H1 (cell line): Measurements from ENCODE around the gene SOS1. TPM values are rescaled to one million over a fixed set of nuclear protein-coding genes. Genes with fewer than 3 reads are reported as not detected.
A peak's percentile ranks its signal among the peaks of the same experiment; 100 is the strongest.

Experiments used
- CTCF ChIA-PET: fragments of 300-600 bp; sonication (Branson Sonifier 250); formaldehyde crosslinking; loops from one replicate; lab custom pipeline; 2021; ENCODE audit not compliant: partially characterized antibody; lab: Charles Lee
- POLR2A ChIA-PET: fragments of 300-600 bp; sonication (Branson Sonifier 250); formaldehyde crosslinking; loops from one replicate; lab custom pipeline; 2021; ENCODE audit warnings: inconsistent platforms; ENCODE audit not compliant: partially characterized antibody; lab: Charles Lee
- DNase-seq, 2 experiments: peaks; one replicate each; pipeline versions ENCODE4 v3.0.0 to v3.0.0-alpha.2; 2010 to 2022; ENCODE audit warnings: low spot score in 2 of 2, low read depth in 1 of 2, mixed read lengths in 1 of 2
- FAIRE-seq: peaks from 2 replicates; lab custom pipeline; 2011; peaks lifted over from hg19 to GRCh38; lab: Jason Lieb, UNC
- H2AFZ ChIP-seq: 2 replicates; pipeline ENCODE4 v1.8.1; 2012; ENCODE audit warnings: low read length, inconsistent platforms
- H2AK5ac ChIP-seq: 2 replicates; pipeline ENCODE4 v1.6.1; 2013; ENCODE audit warnings: low read depth, low read length
- H2BK120ac ChIP-seq: replicated peaks from 2 replicates; pipeline ENCODE3; 2013; ENCODE audit warnings: low read depth, low read length, inconsistent platforms
- H2BK12ac ChIP-seq: 2 replicates; pipeline ENCODE4 v1.6.1; 2013; ENCODE audit warnings: low read depth, low read length
- H2BK15ac ChIP-seq: 2 replicates; pipeline ENCODE4 v1.6.1; 2013; ENCODE audit warnings: low read length
- H2BK20ac ChIP-seq: 2 replicates; pipeline ENCODE4 v1.6.1; 2013; ENCODE audit warnings: low read length
- H2BK5ac ChIP-seq: 2 replicates; pipeline ENCODE4 v1.6.1; 2013; ENCODE audit warnings: low read depth, low read length
- H3K14ac ChIP-seq: 2 replicates; pipeline ENCODE4 v1.6.1; 2013; ENCODE audit warnings: inconsistent platforms; ENCODE audit not compliant: insufficient read length
- H3K18ac ChIP-seq: 2 replicates; pipeline ENCODE4 v1.6.1; 2013; ENCODE audit warnings: low read length; ENCODE audit errors: extremely low read depth
- H3K23ac ChIP-seq: 2 replicates; pipeline ENCODE4 v1.6.1; 2013; ENCODE audit warnings: inconsistent platforms; ENCODE audit not compliant: insufficient read length
- H3K23me2 ChIP-seq: 2 replicates; pipeline ENCODE4 v1.6.1; 2013; ENCODE audit warnings: low read depth, low read length
- H3K27ac ChIP-seq: 2 replicates; pipeline ENCODE4 v1.6.1; 2011; ENCODE audit warnings: low read depth, low read length, inconsistent platforms
- H3K27me3 ChIP-seq, 4 experiments: replicated peaks in 1 of 4; 1 replicate in 1 of 4; 2 replicates in 3 of 4; pipeline versions ENCODE4 v1.6.1 to v1.8.1; 2011 to 2013; ENCODE audit warnings: low read length in 3 of 4, mild to moderate bottlenecking in 3 of 4, inconsistent platforms in 2 of 4, mixed read lengths in 2 of 4, moderate library complexity in 1 of 4; ENCODE audit not compliant: control insufficient read depth in 3 of 4, insufficient read depth in 3 of 4; ENCODE audit errors: extremely low read depth in 1 of 4
- H3K36me3 ChIP-seq, 4 experiments: 2 replicates each; pipeline versions ENCODE4 v1.6.1 to v1.8.1; 2011 to 2013; ENCODE audit warnings: mild to moderate bottlenecking in 4 of 4, low read length in 3 of 4, moderate library complexity in 2 of 4, control low read depth in 1 of 4, inconsistent platforms in 1 of 4; ENCODE audit not compliant: insufficient read depth in 4 of 4, control insufficient read depth in 2 of 4
- H3K4ac ChIP-seq: replicated peaks from 2 replicates; pipeline ENCODE3; 2013; ENCODE audit warnings: low read length, low read depth, mixed read lengths, inconsistent platforms; ENCODE audit not compliant: insufficient read length
- H3K4me1 ChIP-seq, 4 experiments: replicated peaks in 1 of 4; 1 replicate in 1 of 4; 2 replicates in 3 of 4; pipeline versions ENCODE4 v1.6.1 to v1.8.1; 2011 to 2013; ENCODE audit warnings: low read length in 3 of 4, inconsistent platforms in 2 of 4, mixed read lengths in 1 of 4; ENCODE audit not compliant: insufficient read depth in 4 of 4, control insufficient read depth in 3 of 4
- H3K4me2 ChIP-seq, 2 experiments: 2 replicates each; pipeline versions ENCODE4 v1.6.1 to v1.8.1; 2011 to 2013; ENCODE audit warnings: low read depth in 2 of 2, low read length in 2 of 2, control low read depth in 1 of 2, inconsistent platforms in 1 of 2, mild to moderate bottlenecking in 1 of 2; ENCODE audit not compliant: insufficient read depth in 1 of 2
- H3K4me3 ChIP-seq, 4 experiments: fragments of 200-600, 300-600 bp in 1 of 4; sonication (generic), shearing (Covaris generic), sonication (Bioruptor Twin) in 1 of 4; 2 replicates each; pipeline versions ENCODE4 v1.5.1 to v1.8.1; 2011 to 2016; ENCODE audit warnings: low read length in 4 of 4, low read depth in 3 of 4, control low read depth in 2 of 4, inconsistent platforms in 2 of 4, mild to moderate bottlenecking in 2 of 4, mixed read lengths in 1 of 4, moderate library complexity in 1 of 4; ENCODE audit not compliant: insufficient read depth in 2 of 4; ENCODE audit errors: extremely low read depth in 1 of 4
- H3K56ac ChIP-seq: replicated peaks from 2 replicates; pipeline ENCODE3; 2013; ENCODE audit warnings: low read depth, mild to moderate bottlenecking, mixed read lengths, low read length, inconsistent platforms; ENCODE audit not compliant: insufficient read length
- H3K79me1 ChIP-seq: 2 replicates; pipeline ENCODE4 v1.6.1; 2013; ENCODE audit warnings: low read depth, low read length, control low read depth
- H3K79me2 ChIP-seq, 2 experiments: 2 replicates each; pipeline versions ENCODE4 v1.6.1 to v1.8.1; 2012 to 2013; ENCODE audit warnings: low read length in 2 of 2, mild to moderate bottlenecking in 2 of 2, inconsistent platforms in 1 of 2; ENCODE audit not compliant: insufficient read depth in 2 of 2, control insufficient read depth in 1 of 2
- H3K9ac ChIP-seq, 4 experiments: replicated peaks in 1 of 4; 1 replicate in 1 of 4; 2 replicates in 3 of 4; pipeline versions ENCODE4 v1.6.1 to v1.8.1; 2011 to 2013; ENCODE audit warnings: low read depth in 3 of 4, low read length in 3 of 4, control low read depth in 2 of 4, mild to moderate bottlenecking in 2 of 4, moderate library complexity in 2 of 4, inconsistent platforms in 1 of 4; ENCODE audit errors: extremely low read depth in 1 of 4
- H3K9me3 ChIP-seq, 2 experiments: 2 replicates each; pipeline versions ENCODE4 v1.6.1 to v1.8.1; 2012 to 2013; ENCODE audit warnings: mild to moderate bottlenecking in 2 of 2, moderate library complexity in 2 of 2, control low read depth in 1 of 2, inconsistent platforms in 1 of 2, low read depth in 1 of 2, low read length in 1 of 2, mixed read lengths in 1 of 2; ENCODE audit not compliant: insufficient read depth in 2 of 2
- H4K20me1 ChIP-seq, 2 experiments: replicated peaks in 1 of 2; 2 replicates each; pipeline versions ENCODE3 to v1.8.1; 2011 to 2013; ENCODE audit warnings: inconsistent platforms in 2 of 2, low read length in 2 of 2, mild to moderate bottlenecking in 1 of 2; ENCODE audit not compliant: insufficient read depth in 2 of 2, control insufficient read depth in 1 of 2
- H4K5ac ChIP-seq: 2 replicates; pipeline ENCODE4 v1.6.1; 2013; ENCODE audit warnings: low read length, low read depth, mixed read lengths, inconsistent platforms; ENCODE audit not compliant: insufficient read length
- H4K8ac ChIP-seq: 2 replicates; pipeline ENCODE4 v1.8.0; 2013; ENCODE audit warnings: mild to moderate bottlenecking, moderate library complexity, low read length, inconsistent platforms; ENCODE audit not compliant: insufficient read depth; ENCODE audit errors: extremely low read depth
- H4K91ac ChIP-seq: replicated peaks from 2 replicates; pipeline ENCODE3; 2013; ENCODE audit warnings: low read length, mixed read lengths, inconsistent platforms; ENCODE audit not compliant: insufficient read length
- BRCA1 ChIP-seq: IDR thresholded peaks from 2 replicates; pipeline ENCODE4 v1.6.1; 2012; ENCODE audit warnings: low read depth, low read length, improper control_type of control experiment
- HDAC2 ChIP-seq, 2 experiments: fragments of 300-600 bp in 1 of 2; sonication (generic) in 1 of 2; IDR thresholded peaks; 2 replicates each; pipeline ENCODE4 v1.6.1; 2011 to 2012; ENCODE audit warnings: low read depth in 2 of 2, low read length in 2 of 2, mild to moderate bottlenecking in 2 of 2, moderate library complexity in 2 of 2, borderline replicate concordance in 1 of 2, inconsistent platforms in 1 of 2
- KDM5A ChIP-seq: fragments of 200-600 bp; IDR thresholded peaks from 2 replicates; pipeline ENCODE4 v1.7.1; 2012; ENCODE audit warnings: mild to moderate bottlenecking, low read length, inconsistent platforms, mixed read lengths
- WGBS, 2 experiments: shearing (Covaris generic) in 1 of 2; methylation state at CpG; one replicate each; pipeline versions ENCODE4 v1.1.6 to v1.1.7; 2013 to 2015; ENCODE audit warnings: low lambda C conversion rate in 2 of 2, mixed read lengths in 2 of 2, inconsistent platforms in 1 of 2, low coverage in 1 of 2, missing lambda C conversion rate in 1 of 2; ENCODE audit not compliant: insufficient replicate concordance in 2 of 2, insufficient coverage in 1 of 2, insufficient read length in 1 of 2; ENCODE audit errors: extremely low coverage in 1 of 2, missing lambda C conversion rate in 1 of 2; 5-methylcytosine and 5-hydroxymethylcytosine counted together
- polyA plus RNA-seq, 7 experiments: library from polyadenylated mRNA; depleted of rRNA in 3 of 7; stranded (reverse) in 5 of 7; unstranded in 2 of 7; fragments of >200 nt in 5 of 7; fragments of 200-250 nt in 2 of 7; gene quantifications; 1 replicate in 5 of 7; 2 replicates in 1 of 7; 4 replicates in 1 of 7; pipeline versions ENCODE4 v1.2.1 to v1.2.3, GENCODE V29; 2011 to 2013; ENCODE audit warnings: missing spikeins in 2 of 7, mixed read lengths in 2 of 7
- total RNA-seq: library from RNA; stranded (reverse); fragmentation: NEBNext Ultra II Directional; extraction: Animal tissue kit (Norgen Biotek cat#: 25700); gene quantifications from 2 replicates; pipeline ENCODE4 v1.2.1, GENCODE V29; 2021

Gene SOS1
- total and polyA plus RNA-seq, 2 of the 8 experiments (the other 6 are each of a cell fraction or from before 2014, with no cell fraction given) = 25.7 to 27.0 TPM

DNA sequence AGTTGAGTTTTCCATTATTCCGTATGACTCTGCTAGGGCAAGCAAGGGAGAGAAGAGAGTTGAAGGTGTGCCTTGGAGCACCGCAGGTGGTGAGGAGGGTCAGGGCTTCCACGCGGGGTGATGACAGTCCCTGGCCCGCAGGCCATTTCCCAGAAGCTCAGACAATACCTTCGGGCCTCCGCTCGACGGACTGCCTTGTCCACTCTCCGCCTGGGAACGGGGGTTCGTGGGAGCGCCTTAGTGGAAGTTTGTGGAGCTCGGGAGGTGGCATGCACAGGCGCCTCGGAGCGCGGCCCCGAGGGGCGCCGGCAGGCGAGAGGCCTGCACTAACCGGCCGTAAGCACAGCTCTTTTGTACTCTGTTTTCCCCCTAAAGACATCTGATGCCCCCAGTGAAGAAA, 161.4 kb downstream of the SOS1 start:
- Histone ChIP-seq H4K5ac (no peak overlapping the region), H3K23me2 (no peaks in the 10 kb centered on the region), H3K79me2 (no peaks in the 10 kb centered on the region), H3K56ac (no peak overlapping the region), H2AFZ (peak overlapping the region; percentile 47; the same call in 1 of the 2 replicates), H3K36me3 (no peaks in the 10 kb centered on the region; a peak in 1 of 8 replicates), H2BK5ac (no peak overlapping the region)
- TF ChIP-seq BRCA1 (no peak), HDAC2 (IDR thresholded peaks at IDR 0.05; ENCODE audit: borderline replicate concordance in 1 of 2, low read depth in 2 of 2, low read length in 2 of 2) (no peak), KDM5A (no peak)
- TF ChIP-seq, all 59 proteins: peak for 0
- H2BK12ac ChIP-seq = no peak overlapping the region
- FAIRE-seq = no peak
- H2BK120ac ChIP-seq = no peak overlapping the region
- no peak overlapping the region for H3K4ac ChIP-seq
- H2BK20ac ChIP-seq = no peak overlapping the region
- H3K79me1 ChIP-seq = no peaks in the 10 kb centered on the region
- peaks cover 0 to 7% of the 10 kb centered on the region in 2 experiments; a peak in 1 of 4 replicates for H3K9me3 ChIP-seq
- peak in 1 of 2 experiments; percentile 52 for DNase-seq
- no peak overlapping the region for H3K18ac ChIP-seq
- no peak overlapping the region for H3K23ac ChIP-seq
- no peaks in the 10 kb centered on the region for H4K20me1 ChIP-seq
- peak overlapping the region; percentile 68; a peak in 3 of 4 replicates for H3K4me2 ChIP-seq
- H3K4me3 ChIP-seq = peak overlapping the region in 1 of 4 experiments; percentile 49; a peak in 3 of 8 replicates
- H2BK15ac ChIP-seq = no peak overlapping the region
- POLR2A ChIA-PET = interaction anchor here (0.6 to 2.1 kb wide), 8 partner anchors 8 to 748 kb away, joined by 3 to 9 read pairs (median 4); partner anchors contain the start of gene SRSF7
- no peak overlapping the region for H4K8ac ChIP-seq
- H3K4me1 ChIP-seq = peaks cover 0 to 5% (median under 1%) of the 10 kb centered on the region in 4 experiments; a peak in 1 of 7 replicates
- peaks cover 2 to 28% (median 23%) of the 10 kb centered on the region in 4 experiments for H3K27me3 ChIP-seq
- H3K14ac ChIP-seq = no peak overlapping the region
- no peak overlapping the region for H2AK5ac ChIP-seq
- WGBS, 2 experiments = 94% methylated on average over 24 of the region's 24 CpGs; no CpG with 5 or more reads in 1 of the 2 experiments
- CTCF ChIA-PET = interaction anchor here (0.8 to 4.1 kb wide), 6 partner anchors 10 to 64 kb away, joined by 3 to 48 read pairs (median 4); no protein-coding TSS in a partner anchor
- no peak overlapping the region for H3K27ac ChIP-seq
- H4K91ac ChIP-seq = no peak overlapping the region
- no peak overlapping the region for H3K9ac ChIP-seq
